HCT116 (cell line): ENCODE data around the gene SHISA2. TPM values are rescaled to one million over a fixed set of nuclear protein-coding genes. Genes with fewer than 3 reads are reported as not detected.
"Not testable (repeated sequence)": the region's sequence is repeated elsewhere in the genome, so short reads cannot be mapped to it uniquely, and the experiment has no call there.

ENCODE experiments used
- ATAC-seq: fragments of 200-7000 bp; cut with Tn5 transposase; 2 replicates; pipeline ENCODE4 v1.9.1; 2020; ENCODE audit warnings: mild to moderate bottlenecking, moderate library complexity
- BruUV-seq: library from RNA; stranded (reverse); fragments of 400-500 nt; replicated peaks from 2 replicates; lab custom pipeline; 2021; lab: Mats Ljungman, UMichigan
- CTCF ChIA-PET: fragments of 300-600 bp; sonication (Branson Sonifier 250); formaldehyde crosslinking; loops from one replicate; lab custom pipeline; 2021; ENCODE audit warnings: antibody characterized with exemption; lab: Charles Lee
- POLR2A ChIA-PET: fragments of 300-600, 350-600 bp; sonication (Branson Sonifier 250); formaldehyde crosslinking; loops from one replicate; lab custom pipeline; 2021; ENCODE audit warnings: antibody characterized with exemption; lab: Charles Lee
- RAD21 ChIA-PET, 2 experiments: fragments of 300-600 bp; sonication (Branson Sonifier 250); formaldehyde crosslinking; loops; one replicate each; lab custom pipeline; 2023; ENCODE audit warnings: low total read pairs in 2 of 2; ENCODE audit not compliant: uncharacterized antibody in 2 of 2, unreplicated experiment in 2 of 2, low non-redundant PET in 1 of 2; lab: Charles Lee
- DNase-seq: peaks from one replicate; pipeline ENCODE4 v3.0.0-alpha.2; 2010; ENCODE audit warnings: low read depth, low spot score
- H2AFZ ChIP-seq: fragments of 200-600 bp; shearing (Covaris generic), sonication (generic); 2 replicates; pipeline ENCODE4 v1.6.1; 2017; ENCODE audit warnings: low read depth, mixed run types, mixed read lengths, antibody characterized with exemption, low read length; ENCODE audit not compliant: poor library complexity, severe bottlenecking
- H3K27ac ChIP-seq: 2 replicates; pipeline ENCODE4 v1.5.1; 2012; ENCODE audit warnings: low read depth, low read length
- H3K27me3 ChIP-seq: fragments of 200-600 bp; sonication (generic); 2 replicates; pipeline ENCODE4 v1.6.1; 2016; ENCODE audit warnings: mixed run types, low read length, mixed read lengths; ENCODE audit not compliant: insufficient read depth
- H3K36me3 ChIP-seq, 2 experiments: fragments of 200-500 bp in 1 of 2; fragments of 200-600 bp in 1 of 2; sonication (Bioruptor generic) in 1 of 2; sonication (generic) in 1 of 2; 2 replicates each; pipeline versions ENCODE4 v1.5.1 to v1.6.1; 2014 to 2016; ENCODE audit warnings: low read length in 2 of 2, inconsistent platforms in 1 of 2, mixed read lengths in 1 of 2, mixed run types in 1 of 2; ENCODE audit not compliant: insufficient read depth in 2 of 2, control insufficient read depth in 1 of 2
- H3K4me1 ChIP-seq, 2 experiments: fragments of 200-600 bp in 1 of 2; sonication (generic) in 1 of 2; 2 replicates each; pipeline versions ENCODE4 v1.5.1 to v1.6.1; 2012 to 2017; ENCODE audit warnings: low read length in 2 of 2, inconsistent platforms in 1 of 2, mild to moderate bottlenecking in 1 of 2, mixed read lengths in 1 of 2, mixed run types in 1 of 2, moderate library complexity in 1 of 2; ENCODE audit not compliant: insufficient read depth in 2 of 2, control insufficient read depth in 1 of 2
- H3K4me2 ChIP-seq: fragments of 200-600 bp; sonication (generic); 2 replicates; pipeline ENCODE4 v1.6.1; 2017; ENCODE audit warnings: mixed run types, low read length, mixed read lengths
- H3K4me3 ChIP-seq, 2 experiments: fragments of 200-600 bp in 1 of 2; sonication (generic) in 1 of 2; replicated peaks in 1 of 2; 2 replicates each; pipeline ENCODE4 v1.5.1; 2011 to 2016; ENCODE audit warnings: low read length in 2 of 2, control low read depth in 1 of 2, low read depth in 1 of 2, mild to moderate bottlenecking in 1 of 2, mixed read lengths in 1 of 2, mixed run types in 1 of 2
- H3K79me2 ChIP-seq: fragments of 200-600 bp; sonication (generic); 2 replicates; pipeline ENCODE4 v1.6.1; 2017; ENCODE audit warnings: mild to moderate bottlenecking, mixed run types, low read length, moderate library complexity, mixed read lengths; ENCODE audit not compliant: insufficient read depth
- H3K9ac ChIP-seq: fragments of 200-600 bp; sonication (generic); 2 replicates; pipeline ENCODE4 v1.6.1; 2016; ENCODE audit warnings: low read length, mixed read lengths
- H3K9me2 ChIP-seq: fragments of 200-600 bp; sonication (generic), shearing (Covaris generic); 2 replicates; pipeline ENCODE4 v1.6.1; 2017; ENCODE audit warnings: mixed run types, mild to moderate bottlenecking, moderate library complexity; ENCODE audit not compliant: insufficient read depth
- H3K9me3 ChIP-seq, 2 experiments: fragments of 200-500 bp in 1 of 2; fragments of 200-600 bp in 1 of 2; sonication (Bioruptor generic) in 1 of 2; sonication (generic) in 1 of 2; 2 replicates each; pipeline ENCODE4 v1.6.1; 2014 to 2017; ENCODE audit warnings: low read length in 2 of 2, mixed read lengths in 2 of 2, inconsistent platforms in 1 of 2, low read depth in 1 of 2, mild to moderate bottlenecking in 1 of 2, mixed run types in 1 of 2, moderate library complexity in 1 of 2; ENCODE audit not compliant: control insufficient read depth in 1 of 2, insufficient read depth in 1 of 2
- H4K20me1 ChIP-seq: fragments of 200-600 bp; sonication (generic), shearing (Covaris generic); 2 replicates; pipeline ENCODE4 v1.6.1; 2017; ENCODE audit warnings: mixed run types, mild to moderate bottlenecking, moderate library complexity; ENCODE audit not compliant: insufficient read depth
- EGR1 ChIP-seq: IDR thresholded peaks from 2 replicates; pipeline ENCODE4 v1.6.1; 2012; ENCODE audit warnings: low read depth
- EZH2 ChIP-seq: fragments of 200-600 bp; sonication (generic); IDR thresholded peaks from 2 replicates; pipeline ENCODE4 v1.6.1; 2017; ENCODE audit warnings: antibody characterized with exemption, mixed run types
- FOSL1 ChIP-seq: IDR thresholded peaks from 2 replicates; pipeline ENCODE4 v1.6.1; 2012; ENCODE audit warnings: low read depth
- POLR2AphosphoS5 ChIP-seq: IDR thresholded peaks from 2 replicates; pipeline ENCODE4 v1.6.1; 2011; ENCODE audit warnings: mild to moderate bottlenecking, low read depth, low read length, moderate library complexity
- SRF ChIP-seq: IDR thresholded peaks from 2 replicates; pipeline ENCODE4 v1.6.1; 2012; ENCODE audit warnings: low read depth
- ZFX ChIP-seq: fragments of 450-650 bp; IDR thresholded peaks from 2 replicates; pipeline ENCODE4 v1.6.1; 2017
- intact Hi-C: fragments of 100-400 bp; cut with micrococcal nuclease; formaldehyde crosslinking; loops from 2 replicates; pipeline ENCODE4 v1.10.0; 2022
- total RNA-seq: library from RNA; stranded (reverse); gene quantifications from one replicate; pipeline ENCODE4 v1.2.1, GENCODE V29; 2021; ENCODE audit not compliant: unreplicated experiment
- TF ChIP-seq, protein P1 (sequence below), 3 experiments: fragments of 200-600 bp in 1 of 3; sonication (generic) in 1 of 3; IDR thresholded peaks in 2 of 3; conservative IDR thresholded peaks in 1 of 3; 2 replicates each; pipeline ENCODE4 v1.5.1; 2012 to 2017; ENCODE audit warnings: low read depth in 2 of 3, low read length in 2 of 3, antibody characterized with exemption in 1 of 3, borderline replicate concordance in 1 of 3, control low read depth in 1 of 3, mild to moderate bottlenecking in 1 of 3, mixed read lengths in 1 of 3, mixed run types in 1 of 3, moderate library complexity in 1 of 3; ENCODE audit not compliant: insufficient read depth in 1 of 3
- TF ChIP-seq, protein P2 (sequence below): IDR thresholded peaks from 2 replicates; pipeline ENCODE4 v1.6.1; 2012; ENCODE audit warnings: low read depth

Gene SHISA2
- total RNA-seq, 1 experiment from 2014 or later, result not detected

GRCh38 chr13:26069642-26070041 lies 17.8 kb upstream of the SHISA2 start:
- H3K9ac ChIP-seq, DNase-seq, CTCF ChIA-PET, H4K20me1 ChIP-seq, BruUV-seq, H3K4me3 ChIP-seq, H3K4me2 ChIP-seq, H3K27me3 ChIP-seq, POLR2A ChIA-PET, ATAC-seq, H3K79me2 ChIP-seq, H3K36me3 ChIP-seq, H3K9me3 ChIP-seq, H2AFZ ChIP-seq, intact Hi-C loops, H3K27ac ChIP-seq, H3K4me1 ChIP-seq, H3K9me2 ChIP-seq, RAD21 ChIA-PET: not testable (repeated sequence)

GRCh38 chr13:26068372-26068771 lies 16.6 kb upstream of the SHISA2 start:
- H3K27ac ChIP-seq, POLR2A ChIA-PET, H3K4me1 ChIP-seq, H3K9ac ChIP-seq, ATAC-seq, H4K20me1 ChIP-seq, H3K9me3 ChIP-seq, H3K79me2 ChIP-seq, DNase-seq, H3K27me3 ChIP-seq, H3K36me3 ChIP-seq, H2AFZ ChIP-seq, RAD21 ChIA-PET, H3K4me3 ChIP-seq, H3K9me2 ChIP-seq, H3K4me2 ChIP-seq, intact Hi-C loops, BruUV-seq: not testable (repeated sequence)
- CTCF ChIA-PET, result interaction anchor here (1.0 to 1.2 kb wide), 2 partner anchors 494 to 630 kb away, joined by 3 to 4 read pairs; no protein-coding TSS in a partner anchor

- no peaks in the 10 kb centered on the region for H3K4me1 ChIP-seq
- H3K4me2 ChIP-seq, result no peak overlapping the region
- BruUV-seq, result no TSS peak
- ATAC-seq (no peak), DNase-seq (no peak)
- ChIA-PET RAD21 (no interaction called here), POLR2A (no interaction called here), CTCF (interaction anchor here (1.0 to 1.2 kb wide), 2 partner anchors 493 to 631 kb away, joined by 3 to 4 read pairs; no protein-coding TSS in a partner anchor)
- H4K20me1 ChIP-seq, result no peaks in the 10 kb centered on the region
- H3K79me2 ChIP-seq, result no peaks in the 10 kb centered on the region
- no peaks in the 10 kb centered on the region for H3K9me2 ChIP-seq
- H3K27me3 ChIP-seq, result no peaks in the 10 kb centered on the region
- intact Hi-C loops, result no loop called here
- no peak overlapping the region for H3K9ac ChIP-seq
- H3K9me3 ChIP-seq, result no peaks in the 10 kb centered on the region
- no peak overlapping the region for H3K27ac ChIP-seq
- H2AFZ ChIP-seq, result no peak overlapping the region
- no peaks in the 10 kb centered on the region for H3K36me3 ChIP-seq
- H3K4me3 ChIP-seq, result no peak overlapping the region
- TF ChIP-seq, protein P1, sequence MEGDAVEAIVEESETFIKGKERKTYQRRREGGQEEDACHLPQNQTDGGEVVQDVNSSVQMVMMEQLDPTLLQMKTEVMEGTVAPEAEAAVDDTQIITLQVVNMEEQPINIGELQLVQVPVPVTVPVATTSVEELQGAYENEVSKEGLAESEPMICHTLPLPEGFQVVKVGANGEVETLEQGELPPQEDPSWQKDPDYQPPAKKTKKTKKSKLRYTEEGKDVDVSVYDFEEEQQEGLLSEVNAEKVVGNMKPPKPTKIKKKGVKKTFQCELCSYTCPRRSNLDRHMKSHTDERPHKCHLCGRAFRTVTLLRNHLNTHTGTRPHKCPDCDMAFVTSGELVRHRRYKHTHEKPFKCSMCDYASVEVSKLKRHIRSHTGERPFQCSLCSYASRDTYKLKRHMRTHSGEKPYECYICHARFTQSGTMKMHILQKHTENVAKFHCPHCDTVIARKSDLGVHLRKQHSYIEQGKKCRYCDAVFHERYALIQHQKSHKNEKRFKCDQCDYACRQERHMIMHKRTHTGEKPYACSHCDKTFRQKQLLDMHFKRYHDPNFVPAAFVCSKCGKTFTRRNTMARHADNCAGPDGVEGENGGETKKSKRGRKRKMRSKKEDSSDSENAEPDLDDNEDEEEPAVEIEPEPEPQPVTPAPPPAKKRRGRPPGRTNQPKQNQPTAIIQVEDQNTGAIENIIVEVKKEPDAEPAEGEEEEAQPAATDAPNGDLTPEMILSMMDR (IDR thresholded peaks at IDR 0.05 in 2 of 3, conservative IDR thresholded peaks at IDR 0.05 in 1 of 3; ENCODE audit: borderline replicate concordance in 1 of 3, insufficient read depth in 1 of 3, low read depth in 2 of 3, low read length in 2 of 3), result no peak
- no peak for TF ChIP-seq SRF
- no peak for TF ChIP-seq POLR2AphosphoS5
- TF ChIP-seq, protein P2, sequence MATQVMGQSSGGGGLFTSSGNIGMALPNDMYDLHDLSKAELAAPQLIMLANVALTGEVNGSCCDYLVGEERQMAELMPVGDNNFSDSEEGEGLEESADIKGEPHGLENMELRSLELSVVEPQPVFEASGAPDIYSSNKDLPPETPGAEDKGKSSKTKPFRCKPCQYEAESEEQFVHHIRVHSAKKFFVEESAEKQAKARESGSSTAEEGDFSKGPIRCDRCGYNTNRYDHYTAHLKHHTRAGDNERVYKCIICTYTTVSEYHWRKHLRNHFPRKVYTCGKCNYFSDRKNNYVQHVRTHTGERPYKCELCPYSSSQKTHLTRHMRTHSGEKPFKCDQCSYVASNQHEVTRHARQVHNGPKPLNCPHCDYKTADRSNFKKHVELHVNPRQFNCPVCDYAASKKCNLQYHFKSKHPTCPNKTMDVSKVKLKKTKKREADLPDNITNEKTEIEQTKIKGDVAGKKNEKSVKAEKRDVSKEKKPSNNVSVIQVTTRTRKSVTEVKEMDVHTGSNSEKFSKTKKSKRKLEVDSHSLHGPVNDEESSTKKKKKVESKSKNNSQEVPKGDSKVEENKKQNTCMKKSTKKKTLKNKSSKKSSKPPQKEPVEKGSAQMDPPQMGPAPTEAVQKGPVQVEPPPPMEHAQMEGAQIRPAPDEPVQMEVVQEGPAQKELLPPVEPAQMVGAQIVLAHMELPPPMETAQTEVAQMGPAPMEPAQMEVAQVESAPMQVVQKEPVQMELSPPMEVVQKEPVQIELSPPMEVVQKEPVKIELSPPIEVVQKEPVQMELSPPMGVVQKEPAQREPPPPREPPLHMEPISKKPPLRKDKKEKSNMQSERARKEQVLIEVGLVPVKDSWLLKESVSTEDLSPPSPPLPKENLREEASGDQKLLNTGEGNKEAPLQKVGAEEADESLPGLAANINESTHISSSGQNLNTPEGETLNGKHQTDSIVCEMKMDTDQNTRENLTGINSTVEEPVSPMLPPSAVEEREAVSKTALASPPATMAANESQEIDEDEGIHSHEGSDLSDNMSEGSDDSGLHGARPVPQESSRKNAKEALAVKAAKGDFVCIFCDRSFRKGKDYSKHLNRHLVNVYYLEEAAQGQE, result no peak
- no peak for TF ChIP-seq ZFX
- no peak for TF ChIP-seq EGR1
- no peak for TF ChIP-seq EZH2
- no peak for TF ChIP-seq FOSL1
These were observed 15.8 kb upstream of the SHISA2 start for GRCh38 chr13:26067601-26068000.
